Measurements from ENCODE around the gene SLX9. TPM values are rescaled to one million over a fixed set of nuclear protein-coding genes. Genes with fewer than 3 reads are reported as not detected.

Gene SLX9
- total RNA-seq, 1 experiment from 2014 or later: 77.2 TPM

- Mint-ChIP-seq H3K4me3 (no peak overlapping the region), H3K27ac (no peak overlapping the region), H3K27me3 (ENCODE audit: low read depth) (no peaks in the 10 kb centered on the region), H3K36me3 (no peaks in the 10 kb centered on the region), H3K4me1 (no peaks in the 10 kb centered on the region), H3K9me3 (no peaks in the 10 kb centered on the region)
- no peak for DNase-seq (ENCODE audit: low spot score)
- ATAC-seq: no peak
- POLR2A ChIA-PET: no interaction called here
- TF ChIP-seq ZNF281 (CRISPR knock-in tag; IDR thresholded peaks at IDR 0.05) (no peak), TP53 (CRISPR knock-in tag; IDR thresholded peaks at IDR 0.05) (no peak), CREM (CRISPR knock-in tag; IDR thresholded peaks at IDR 0.05) (no peak), ZBTB21 (CRISPR knock-in tag; IDR thresholded peaks at IDR 0.05; ENCODE audit: borderline replicate concordance) (no peak), SOX15 (CRISPR knock-in tag; IDR thresholded peaks at IDR 0.05) (no peak)
- CTCF ChIA-PET: interaction anchor here (1.1 to 4.0 kb wide), 7 partner anchors 13 to 194 kb away, joined by 3 to 25 read pairs (median 4); partner anchors contain the start of gene PTTG1IP
These were observed 45.7 kb upstream of the SLX9 start for GRCh38 chr21:44893948-44894656.

GRCh38 chr21:44894687-44895302 lies 45.0 kb upstream of the SLX9 start:
- H3K4me3 Mint-ChIP-seq: no peak overlapping the region
- ChIA-PET CTCF (interaction anchor here (1.4 to 4.0 kb wide), 5 partner anchors 12 to 195 kb away, joined by 3 to 25 read pairs (median 4); partner anchors contain the start of gene PTTG1IP), POLR2A (no interaction called here)
- H3K27ac Mint-ChIP-seq: no peak overlapping the region
- no peaks in the 10 kb centered on the region for H3K9me3 Mint-ChIP-seq
- H3K27me3 Mint-ChIP-seq (ENCODE audit: low read depth): no peaks in the 10 kb centered on the region
- no peak for ATAC-seq
- no peaks in the 10 kb centered on the region for H3K36me3 Mint-ChIP-seq
- DNase-seq (ENCODE audit: low spot score): no peak
- no peaks in the 10 kb centered on the region for H3K4me1 Mint-ChIP-seq
- TF ChIP-seq ERG (CRISPR knock-in tag; IDR thresholded peaks at IDR 0.05): no peak
- TF ChIP-seq ZNF263 (CRISPR knock-in tag; IDR thresholded peaks at IDR 0.05; ENCODE audit: low read depth): no peak
- no peak for TF ChIP-seq PREB (CRISPR knock-in tag; IDR thresholded peaks at IDR 0.05; ENCODE audit: borderline replicate concordance)
- no peak for TF ChIP-seq KAT7 (CRISPR knock-in tag; IDR thresholded peaks at IDR 0.05; ENCODE audit: borderline replicate concordance)
- TF ChIP-seq AR (CRISPR knock-in tag; IDR thresholded peaks at IDR 0.05): no peak
- no peak for TF ChIP-seq USF2 (CRISPR knock-in tag; IDR thresholded peaks at IDR 0.05)
- TF ChIP-seq IRF1 (CRISPR knock-in tag; IDR thresholded peaks at IDR 0.05): no peak
- TF ChIP-seq NR2C2 (CRISPR knock-in tag; IDR thresholded peaks at IDR 0.05): no peak
- no peak for TF ChIP-seq GABPB1 (CRISPR knock-in tag; IDR thresholded peaks at IDR 0.05)
- no peak for TF ChIP-seq AFF4 (CRISPR knock-in tag; IDR thresholded peaks at IDR 0.05; ENCODE audit: borderline replicate concordance)
- TF ChIP-seq SOX15 (CRISPR knock-in tag; IDR thresholded peaks at IDR 0.05): no peak
- no peak for TF ChIP-seq ZNF219 (CRISPR knock-in tag; IDR thresholded peaks at IDR 0.05; ENCODE audit: borderline replicate concordance)
- no peak for TF ChIP-seq CTCF (IDR thresholded peaks at IDR 0.05)
